SW480 (cell line): Measurements from ENCODE around the gene CCL27.

Experiments
- DNase-seq: peaks from one replicate; pipeline ENCODE4 v3.0.0-alpha.2; 2016; ENCODE audit warnings: low spot score

CCL27 gene, protein sequence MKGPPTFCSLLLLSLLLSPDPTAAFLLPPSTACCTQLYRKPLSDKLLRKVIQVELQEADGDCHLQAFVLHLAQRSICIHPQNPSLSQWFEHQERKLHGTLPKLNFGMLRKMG

DNA sequence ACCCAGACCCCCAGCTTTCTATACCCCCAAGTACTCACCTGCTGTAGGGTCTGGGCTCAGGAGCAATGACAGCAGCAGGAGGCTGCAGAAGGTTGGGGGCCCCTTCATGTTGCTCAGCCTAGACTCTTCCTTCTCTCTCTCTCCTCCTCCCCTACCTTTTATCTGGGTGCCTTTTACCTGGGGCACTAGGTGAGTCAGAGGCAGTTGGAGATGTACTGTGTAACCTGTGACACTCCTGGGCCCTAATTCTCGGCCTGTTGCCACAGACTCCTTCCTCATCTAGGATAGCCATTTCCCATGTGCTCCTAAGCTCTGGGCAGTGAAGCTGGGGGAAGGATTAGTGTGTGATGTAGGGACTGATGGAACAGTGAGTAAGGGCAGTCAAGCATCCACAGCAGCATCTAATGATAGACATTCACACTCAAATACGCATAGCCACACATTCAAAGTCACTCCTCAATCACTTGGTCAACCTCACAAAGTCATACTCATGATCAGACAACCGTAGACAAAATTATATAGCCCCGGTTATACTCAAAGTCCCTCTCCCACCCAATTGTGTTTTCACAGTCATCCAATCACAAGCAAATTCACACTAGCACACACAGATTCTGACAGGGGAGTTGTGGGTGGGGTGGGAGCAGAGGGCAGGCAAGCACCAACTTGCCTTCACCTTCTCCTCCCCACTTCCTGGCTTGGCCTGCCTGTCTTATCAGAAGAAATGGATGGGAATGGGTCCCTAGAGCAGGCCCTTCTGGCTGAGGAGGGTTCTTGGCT, at the start of gene CCL27:
Gene CCL27 (minus strand): TSS at position 132 of the 777 bp plus-strand sequence. CDS start 24 bp downstream, at position 108.
- no peak for DNase-seq

DNA sequence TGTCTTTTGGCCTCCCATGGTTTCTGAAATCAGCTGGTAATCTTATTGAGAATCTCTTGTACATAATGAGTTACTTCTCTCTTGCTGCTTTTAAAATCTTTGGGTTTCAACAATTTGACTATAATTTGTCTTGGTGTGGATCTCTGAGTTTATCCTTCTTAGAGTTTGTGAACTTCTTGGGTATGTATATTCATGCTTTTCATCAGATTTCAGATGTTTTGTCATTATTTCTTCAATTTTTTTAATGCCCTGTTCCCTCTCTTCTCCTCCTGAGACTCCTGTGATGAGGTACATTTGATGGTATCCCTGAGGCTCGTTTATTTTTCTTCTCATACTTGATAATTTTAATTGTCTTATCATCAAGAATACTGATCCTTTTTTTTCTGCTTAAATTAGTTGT, 49.7 kb upstream of the CCL27 start:
- DNase-seq = no peak

DNA sequence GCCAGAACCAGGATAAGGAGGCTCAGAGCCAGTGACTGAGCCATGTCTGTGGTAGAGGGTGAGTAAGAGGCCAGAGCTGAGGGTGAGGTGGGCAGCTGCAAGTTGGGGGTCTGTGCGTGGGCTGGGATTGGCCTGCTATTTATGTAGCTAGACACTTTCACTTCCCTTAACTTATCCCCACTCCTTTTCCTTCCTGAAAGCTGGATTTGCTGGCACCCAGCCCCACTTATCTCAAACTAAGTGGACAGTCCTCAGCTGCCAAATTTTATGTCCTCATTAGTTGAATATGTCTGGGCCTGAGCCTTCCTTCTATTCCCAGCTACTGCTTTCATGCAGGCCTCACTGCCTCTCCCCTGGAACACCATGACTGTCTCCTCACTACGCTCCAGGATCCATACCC, 47.6 kb upstream of the CCL27 start, which contains the start of gene CCL21:
Gene CCL21 (minus strand): TSS at position 114 of the 400 bp plus-strand sequence. CDS start 70 bp downstream, at position 44.
- DNase-seq = no peak

DNA sequence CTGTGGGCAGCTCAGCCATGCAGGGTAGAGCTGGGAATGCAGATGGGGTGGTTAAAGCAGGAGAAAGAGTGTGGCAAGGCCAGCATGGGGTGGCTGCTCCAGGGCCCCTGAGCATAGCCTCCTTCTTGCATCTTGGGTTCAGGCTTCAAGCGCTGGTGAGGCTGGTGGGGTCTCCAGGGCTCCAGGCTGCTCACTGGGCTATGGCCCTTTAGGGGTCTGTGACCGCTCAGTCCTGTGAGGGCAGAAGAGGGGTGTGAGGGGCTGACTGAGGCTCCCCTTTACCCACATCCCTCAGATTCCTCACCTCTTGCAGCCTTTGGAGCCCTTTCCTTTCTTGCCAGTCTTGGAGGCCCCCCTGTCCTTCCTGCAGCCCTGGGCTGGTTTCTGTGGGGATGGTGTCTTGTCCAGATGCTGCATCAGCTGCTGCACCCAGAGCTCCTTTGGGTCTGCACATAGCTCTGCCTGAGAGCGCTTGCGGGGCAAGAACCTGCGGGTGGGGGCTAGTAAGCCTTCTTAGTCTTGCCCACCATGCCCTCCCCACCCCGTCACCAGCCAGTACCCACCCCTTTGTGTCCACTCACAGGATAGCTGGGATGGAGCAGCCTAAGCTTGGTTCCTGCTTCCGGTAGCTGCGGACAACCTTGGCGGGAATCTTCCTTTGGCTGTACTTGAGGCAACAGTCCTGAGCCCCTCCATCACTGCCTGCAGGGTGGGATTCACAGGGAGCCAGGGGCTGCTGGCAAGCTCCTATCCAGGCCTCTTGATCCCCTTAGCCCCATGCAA, 46.9 kb upstream of the CCL27 start:
- DNase-seq = no peak

DNA sequence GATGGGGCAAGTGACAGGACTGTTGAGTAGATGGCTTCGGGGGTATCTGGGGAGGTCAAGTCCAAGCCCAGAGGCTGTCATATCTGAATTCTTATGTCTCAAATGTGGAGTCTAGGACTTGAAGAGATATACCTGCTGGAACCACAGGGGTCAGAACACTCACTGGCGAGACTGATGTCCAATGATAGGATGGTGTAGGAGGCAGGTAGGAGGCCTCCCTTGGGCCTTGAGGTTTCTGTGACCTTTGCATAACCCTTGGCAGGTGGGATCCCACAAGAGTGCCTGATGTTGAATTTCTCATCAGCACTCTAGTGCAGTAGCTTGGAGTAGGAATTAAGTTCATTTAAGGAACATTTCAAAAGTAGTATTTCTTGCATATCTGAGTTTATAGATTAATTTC, 44.7 kb upstream of the CCL27 start:
- no peak for DNase-seq

DNA sequence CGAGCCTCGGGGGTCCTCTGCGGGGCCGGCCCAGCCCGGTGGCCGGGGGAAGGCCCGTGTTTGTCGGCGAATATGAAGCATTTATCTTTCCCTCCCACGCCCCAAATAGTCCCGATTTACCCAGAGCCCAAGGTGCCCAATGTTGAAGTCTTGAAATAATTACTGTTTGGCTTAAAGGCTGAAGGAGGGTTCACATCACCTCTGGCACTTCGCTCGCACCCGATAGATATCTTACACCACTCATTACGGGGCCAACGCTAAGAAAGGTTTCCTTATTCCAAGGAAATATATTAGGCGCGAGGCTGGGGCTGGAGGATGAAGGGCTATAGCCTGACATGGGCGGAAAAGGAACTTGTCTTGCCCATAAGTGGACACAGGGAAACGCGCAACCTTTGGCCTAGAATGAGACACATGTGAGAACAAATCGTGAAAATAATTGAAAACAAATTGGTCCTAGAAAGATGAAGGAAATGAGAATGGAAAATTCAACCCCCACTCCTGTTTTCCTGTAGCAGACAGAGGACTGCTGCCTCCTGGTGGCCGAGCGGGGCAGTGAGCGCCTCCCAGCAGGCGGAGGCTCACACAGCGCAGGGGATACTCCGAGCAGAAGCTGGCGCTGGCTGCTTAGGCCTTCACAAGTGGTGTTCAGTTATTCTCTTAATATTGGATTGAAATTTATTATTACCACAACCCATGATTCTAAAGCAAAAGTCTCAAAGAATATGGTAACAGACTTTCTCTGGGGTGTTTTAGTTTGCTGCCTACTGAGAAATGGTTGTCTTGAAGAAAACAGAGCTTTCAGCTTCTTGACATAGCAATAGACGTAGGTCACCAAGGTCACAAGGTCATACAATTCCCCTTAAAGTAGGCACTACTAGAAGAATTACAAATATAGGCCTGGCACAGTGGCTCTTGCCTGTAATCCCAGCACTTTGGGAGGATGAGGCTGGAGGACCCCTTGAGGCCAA, 39.6 kb upstream of the CCL27 start:
- peak; percentile 75 for DNase-seq

DNA sequence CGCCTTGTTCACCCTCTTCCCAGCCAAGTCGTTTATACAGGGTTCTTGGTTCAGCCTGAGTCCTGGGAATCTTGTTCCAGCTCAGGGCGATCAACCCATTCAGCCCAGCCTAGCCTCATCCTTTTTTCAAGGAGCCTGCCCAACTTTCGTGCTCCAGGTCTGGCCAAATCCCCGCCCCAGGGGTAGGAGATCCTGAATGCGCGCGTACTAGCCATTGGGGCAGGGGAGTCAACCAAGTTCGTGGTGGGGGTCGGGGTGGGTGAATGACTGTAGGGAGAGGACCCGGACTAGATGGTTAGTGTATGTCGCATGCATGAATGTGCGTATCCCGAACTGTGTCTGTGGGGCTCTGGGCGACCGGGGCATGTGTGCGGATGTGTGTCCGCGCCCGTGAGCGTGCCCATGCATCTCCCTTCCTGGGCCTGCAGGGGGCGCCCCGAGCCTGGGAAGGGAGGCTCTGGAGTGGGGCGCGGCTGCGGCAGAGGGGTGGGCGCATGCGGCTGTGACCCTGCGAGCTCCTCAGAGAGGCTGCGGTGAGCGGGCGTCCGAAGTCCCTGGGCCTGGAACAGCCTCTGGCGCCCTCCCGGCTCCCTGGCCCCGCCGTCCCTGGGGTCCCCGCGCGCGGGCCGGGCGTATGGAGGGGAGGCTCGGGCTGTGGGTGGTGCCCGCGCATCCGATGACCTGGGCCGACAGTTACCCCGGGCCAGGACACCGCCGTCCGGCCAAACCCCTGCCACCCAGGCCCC, 38.7 kb upstream of the CCL27 start:
- DNase-seq = peak; percentile 62

DNA sequence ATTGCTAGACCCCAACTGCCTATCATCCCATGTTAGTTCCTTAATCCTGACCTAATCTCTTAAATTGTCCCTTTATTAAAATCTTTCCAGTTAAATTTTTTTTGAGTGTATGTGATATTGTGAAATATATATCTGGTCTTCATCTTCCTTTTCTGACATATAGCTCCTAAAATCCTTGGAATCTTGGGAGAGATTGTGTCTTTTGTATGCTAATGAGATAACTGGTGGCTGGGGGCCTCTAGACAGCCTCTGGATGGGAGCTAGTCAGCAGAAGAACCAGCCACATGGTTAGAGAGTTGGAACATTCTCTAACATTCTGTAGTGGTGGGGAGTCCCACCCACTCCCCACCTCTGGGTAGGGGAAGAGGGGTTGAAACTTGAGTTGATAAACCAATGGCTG, 32.4 kb upstream of the CCL27 start:
- no peak for DNase-seq

DNA sequence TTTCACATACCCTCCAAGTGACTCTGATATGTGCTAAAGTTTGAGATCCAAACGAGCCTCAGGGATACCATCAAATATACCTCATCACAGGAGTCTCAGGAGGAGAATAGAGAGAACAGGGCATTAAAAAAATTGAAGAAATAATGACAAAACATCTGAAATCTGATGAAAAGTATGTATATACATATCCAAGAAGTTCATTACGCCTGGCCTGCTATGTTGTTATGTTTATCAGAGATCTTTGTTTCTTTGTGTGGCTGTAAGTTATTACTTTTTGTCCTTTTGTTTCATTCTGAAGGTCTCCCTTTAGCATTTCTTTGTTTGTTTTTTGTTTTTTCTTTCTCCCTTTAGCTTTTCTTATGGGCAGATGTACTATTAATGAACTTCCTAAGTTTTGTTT, 31.1 kb upstream of the CCL27 start:
- no peak for DNase-seq

DNA sequence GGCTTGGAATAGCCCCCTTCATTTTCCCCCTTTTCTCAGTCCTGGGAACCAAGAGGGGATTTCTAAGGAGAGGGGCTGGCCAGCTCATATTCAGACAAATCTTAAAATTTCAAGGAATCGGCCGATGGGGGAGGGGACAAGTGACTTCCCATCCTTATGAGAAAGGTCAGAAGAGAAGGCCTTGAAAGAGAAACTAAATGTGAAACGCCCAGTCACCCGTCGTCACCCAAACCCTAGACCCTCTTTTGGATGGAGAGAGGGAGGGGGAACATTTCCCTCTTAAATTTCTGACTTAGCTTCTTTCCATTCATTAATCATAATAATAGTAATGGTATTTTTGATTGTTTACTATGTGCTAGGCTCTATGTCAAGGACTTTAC, 29.5 kb upstream of the CCL27 start:
- DNase-seq = no peak

DNA sequence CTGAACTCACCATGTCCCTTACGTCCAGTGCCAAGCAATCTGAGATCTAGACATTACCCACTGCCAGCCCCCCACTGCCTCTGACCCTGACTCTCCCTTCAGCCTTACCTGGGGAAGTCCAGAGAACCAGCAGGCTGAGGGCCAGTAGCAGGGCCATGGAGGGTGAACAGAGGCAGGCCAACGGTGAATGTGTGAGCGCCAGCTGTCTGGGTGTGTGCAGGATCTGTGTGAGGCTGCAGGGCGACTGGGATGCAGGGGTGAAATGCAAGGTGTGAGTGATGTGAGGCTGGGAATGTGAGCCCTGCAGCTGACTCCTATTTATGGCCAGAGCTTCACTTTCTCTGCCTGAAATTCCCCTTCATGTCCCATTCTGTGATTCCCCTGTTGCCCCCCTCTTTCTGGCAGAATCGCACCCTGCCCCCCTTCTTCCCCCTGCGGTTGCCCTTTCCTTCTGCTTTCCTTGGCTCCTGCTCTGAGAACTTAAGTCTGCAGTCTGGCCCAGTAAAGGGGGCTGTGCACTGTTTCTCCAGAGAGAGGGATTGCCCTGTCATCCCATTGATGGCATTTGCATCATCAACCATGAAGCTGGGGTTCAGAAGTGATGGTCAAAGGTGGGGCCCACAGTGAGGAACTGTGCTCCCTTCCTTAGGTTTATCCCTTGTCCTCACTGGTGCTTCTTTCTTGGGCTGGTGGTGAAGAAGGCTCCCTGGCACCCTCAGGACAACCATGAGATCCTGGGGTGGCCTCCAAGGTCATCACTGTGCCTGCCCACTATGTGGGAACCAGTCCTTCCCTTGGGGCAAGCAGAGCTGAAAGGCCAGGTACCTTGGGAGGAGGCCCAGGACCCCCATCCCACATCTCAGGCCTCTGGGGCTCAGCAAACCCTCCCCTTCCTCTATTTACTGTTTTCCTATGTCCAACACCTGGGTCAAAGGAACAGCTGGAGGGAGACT, 28.8 kb upstream of the CCL27 start, which contains the start of gene CCL19:
Gene CCL19 (minus strand): TSS at position 294 of the 953 bp plus-strand sequence. CDS start 137 bp downstream, at position 157.
- no peak for DNase-seq

DNA sequence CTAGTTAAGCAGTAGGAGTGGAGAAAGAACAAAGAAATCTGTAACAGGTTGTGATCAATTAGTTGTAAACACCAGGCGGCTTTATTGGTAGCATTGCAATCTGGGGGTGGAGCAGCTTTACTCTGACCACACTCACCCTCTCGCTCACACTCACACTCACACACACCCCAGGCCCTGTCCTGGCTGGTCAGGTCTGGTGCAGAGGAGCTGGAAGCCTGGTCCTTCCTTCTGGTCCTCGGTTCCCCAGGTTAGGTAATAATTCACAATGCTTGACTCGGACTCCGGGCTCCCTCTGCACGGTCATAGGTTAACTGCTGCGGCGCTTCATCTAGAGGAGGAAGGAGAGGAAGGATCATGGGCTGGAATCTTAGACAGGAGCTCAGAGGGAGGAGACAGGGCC, 27.1 kb upstream of the CCL27 start:
- no peak for DNase-seq

DNA sequence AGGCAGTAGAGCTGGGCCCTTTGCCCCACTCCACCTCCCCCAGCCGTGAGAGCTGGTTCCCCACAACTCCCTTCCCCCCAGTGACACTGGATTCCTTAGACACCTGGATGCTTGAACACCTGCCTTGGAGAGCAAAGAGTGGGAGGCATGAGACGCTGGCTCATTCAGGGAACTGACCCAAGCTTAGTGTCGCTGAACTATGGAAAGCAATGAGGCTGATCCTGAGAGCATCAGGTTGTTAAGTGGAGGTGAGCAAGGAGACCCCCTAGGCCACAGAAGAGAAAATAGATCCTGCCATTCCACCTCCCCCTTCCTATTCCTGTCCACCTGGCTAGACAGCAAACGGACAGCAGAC, 26.6 kb upstream of the CCL27 start:
- no peak for DNase-seq

DNA sequence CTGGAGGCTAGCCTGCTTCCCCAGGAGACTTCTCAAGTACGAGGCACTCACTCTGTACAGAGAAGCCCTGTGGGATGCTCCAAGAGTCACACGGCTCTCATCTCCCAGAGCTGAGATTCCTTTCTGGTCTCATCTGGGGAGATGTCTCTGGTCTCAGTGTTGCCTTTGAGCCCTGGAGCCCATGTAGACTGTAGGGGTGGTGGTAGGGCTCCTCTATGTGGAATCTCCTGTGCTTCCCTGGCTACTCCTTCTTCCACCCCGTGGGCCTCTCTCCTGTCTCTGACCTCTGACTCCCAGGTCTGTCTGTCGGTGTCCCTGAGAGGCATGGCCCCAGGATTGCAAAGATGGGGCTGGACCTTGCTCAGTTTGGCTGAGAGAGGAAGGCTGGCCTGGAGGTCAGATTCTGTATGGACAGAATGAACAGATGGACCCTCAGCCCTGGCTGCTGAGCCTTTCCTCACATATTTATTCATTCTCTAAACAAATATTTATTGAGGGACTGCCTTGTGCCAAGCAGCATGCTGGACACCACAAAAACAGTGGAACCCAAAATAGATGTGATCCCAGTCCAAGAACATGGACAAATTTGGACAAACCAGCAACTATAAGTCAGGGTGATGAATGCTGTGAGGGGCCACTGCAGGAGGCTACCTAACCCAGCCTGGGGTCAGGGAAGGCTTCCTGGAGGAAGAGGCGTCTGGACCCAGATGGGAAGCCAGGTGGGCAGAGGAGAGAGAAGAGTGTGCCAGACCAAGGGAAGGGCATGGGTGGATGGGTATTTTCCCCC, 26.1 kb upstream of the CCL27 start:
- no peak for DNase-seq

DNA sequence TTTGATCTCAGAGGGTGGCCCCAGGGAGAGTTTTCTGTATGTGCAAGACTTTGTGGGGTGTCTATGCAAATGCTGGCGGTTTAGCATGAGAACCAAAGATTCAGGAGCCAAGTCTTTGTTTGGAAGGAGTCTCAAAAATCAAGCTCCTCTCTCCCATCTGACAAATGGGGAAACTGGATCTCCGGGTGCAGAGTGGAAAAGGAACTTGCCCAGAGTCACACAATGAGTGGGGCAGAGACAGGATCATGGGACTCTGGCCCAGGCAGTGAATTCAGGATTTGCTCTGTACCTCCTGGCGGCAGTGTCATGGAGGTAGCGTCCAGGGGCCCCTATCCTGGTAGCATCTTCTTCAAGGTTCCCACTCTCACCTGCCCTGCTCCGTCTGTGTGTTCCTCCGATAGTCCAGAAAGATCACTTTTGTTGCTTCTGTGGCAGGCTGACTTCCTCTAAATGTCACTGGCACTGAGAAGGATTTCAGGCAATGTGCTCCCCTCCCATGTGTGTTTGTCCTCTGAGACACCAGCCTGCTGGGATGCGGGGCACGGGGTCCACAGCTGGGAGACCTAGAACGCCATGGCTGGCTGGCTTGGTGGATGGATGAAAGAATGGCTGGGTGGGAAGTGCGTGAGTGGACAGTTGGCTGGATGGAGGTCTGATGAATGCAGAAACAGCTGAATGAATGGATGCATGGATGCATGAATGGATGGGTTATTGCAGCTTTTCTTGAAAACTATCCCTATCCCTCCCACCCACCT, 25.0 kb upstream of the CCL27 start:
- DNase-seq = no peak

DNA sequence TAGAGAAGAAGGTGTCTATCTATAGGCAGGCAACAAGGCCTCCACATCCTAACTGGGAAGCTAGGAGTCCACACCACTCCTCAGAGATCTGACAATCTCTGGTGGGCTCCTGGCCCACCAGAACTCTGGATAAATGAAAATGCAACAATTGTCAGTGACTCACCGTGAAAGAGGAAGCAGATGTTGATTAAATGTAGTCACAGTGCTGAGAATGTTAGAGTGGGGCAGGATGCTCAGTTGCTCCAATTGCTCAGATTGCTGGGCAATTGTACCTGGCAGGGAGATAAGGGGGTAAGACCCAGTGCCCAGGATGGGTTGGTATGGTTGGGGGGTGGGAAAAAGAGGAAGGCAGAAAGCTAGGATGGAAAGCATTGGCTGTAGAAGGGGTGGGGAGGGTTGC, 24.3 kb upstream of the CCL27 start:
- no peak for DNase-seq

DNA sequence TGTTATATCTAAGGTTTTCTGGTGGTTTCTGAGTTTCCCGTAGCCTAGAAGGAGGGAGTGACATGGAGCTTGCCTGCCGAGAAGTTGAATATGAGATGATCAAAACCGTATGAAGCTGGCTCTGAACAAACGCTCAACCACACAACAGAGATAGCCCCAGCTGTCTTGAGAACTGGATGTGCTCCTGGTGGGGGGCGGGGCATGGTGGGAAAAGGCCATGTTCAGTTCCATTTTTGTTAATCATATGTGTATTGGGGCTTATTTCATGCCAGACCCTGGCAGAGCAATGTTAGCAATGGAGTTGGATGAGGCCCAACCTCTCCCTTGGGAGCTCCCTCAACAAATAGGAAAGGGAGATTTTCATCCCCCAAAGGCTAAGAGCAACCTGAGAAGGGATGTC, 23.8 kb upstream of the CCL27 start:
- DNase-seq = no peak

DNA sequence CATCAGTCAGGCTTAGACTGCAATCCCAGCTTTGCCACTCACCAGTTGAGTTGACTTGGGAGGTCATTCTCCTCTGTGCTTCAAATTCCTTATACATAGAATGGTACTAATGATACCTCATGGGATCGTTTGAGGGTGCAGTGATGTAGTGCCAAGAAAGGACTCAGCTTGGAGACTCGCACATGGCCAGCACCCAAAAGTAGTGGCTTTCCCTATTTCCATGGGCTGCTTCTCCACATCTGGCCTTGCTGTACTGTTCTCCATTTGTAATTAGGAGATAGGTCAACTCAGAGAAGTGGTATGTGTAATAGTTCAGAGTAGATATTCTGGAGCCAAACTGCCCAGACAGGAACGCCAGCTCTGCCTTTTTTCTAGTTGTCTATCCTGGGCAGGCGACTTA, 23.1 kb upstream of the CCL27 start:
- DNase-seq = no peak
